T-helper 1 cell treated with Interleukin-12 subunit alpha and Interleukin-12 subunit beta and Interleukin-4 antibody, amounts not matched to agents 30 ng/mL and 1 ng/mL, for 36 hours (primary cell): Measurements from ENCODE around the gene ANP32E. TPM values are rescaled to one million over a fixed set of nuclear protein-coding genes. Genes with fewer than 3 reads are reported as not detected.

ENCODE experiments used
- intact Hi-C: fragments of 100-400 bp; cut with micrococcal nuclease; formaldehyde crosslinking; loops from one replicate; pipeline ENCODE4 v1.15.1; 2024
- total RNA-seq: library from RNA; stranded (reverse); gene quantifications from 2 replicates; pipeline ENCODE4 v1.2.3, GENCODE V29; 2022

ANP32E gene
- 160 and 163 TPM in 2 replicates for total RNA-seq

DNA sequence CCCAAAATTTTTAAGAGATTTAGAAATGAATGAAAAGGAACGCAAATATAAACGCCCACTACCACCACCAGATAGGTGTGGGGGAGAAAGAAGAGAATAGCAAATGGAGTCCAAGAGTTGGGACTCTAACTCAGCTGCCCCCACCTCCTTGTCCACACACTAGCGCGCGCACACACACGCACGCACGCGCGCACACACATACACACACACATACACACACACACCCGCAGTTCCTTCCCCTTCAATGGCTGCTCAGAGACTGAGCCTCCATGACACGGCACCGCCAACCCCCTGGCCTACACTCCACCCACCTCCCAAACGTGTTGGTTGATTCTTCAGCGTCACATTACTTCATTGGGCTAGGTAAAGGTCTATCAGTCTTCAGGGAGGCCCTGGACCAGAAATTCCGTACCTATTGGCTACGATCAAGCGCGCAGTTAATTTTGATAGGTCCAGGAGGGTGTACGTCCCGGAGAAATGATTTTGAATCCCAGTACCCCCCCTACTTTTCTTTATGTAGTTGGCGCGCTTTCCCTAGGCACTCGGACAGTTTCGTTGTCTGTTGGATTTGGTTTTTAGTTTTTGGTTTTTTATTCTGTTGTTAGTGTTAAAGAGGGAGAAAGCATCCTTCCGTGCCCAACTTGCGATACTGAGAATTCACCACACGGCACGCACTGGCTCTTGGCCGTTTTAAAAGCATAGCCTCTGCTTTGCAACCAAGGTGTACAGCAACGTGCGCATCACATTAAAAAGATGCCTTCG, at the start of gene ANP32E:
Gene ANP32E (minus strand): TSS at position 261 of the 762 bp plus-strand sequence. CDS start 326 bp downstream, outside the sequence.
- intact Hi-C loops: loop anchor here (1.0 to 10.0 kb wide), 12 partner anchors 20 to 929 kb away; partner anchors contain the start of genes APH1A, ARNT, ENSA and LYSMD1

DNA sequence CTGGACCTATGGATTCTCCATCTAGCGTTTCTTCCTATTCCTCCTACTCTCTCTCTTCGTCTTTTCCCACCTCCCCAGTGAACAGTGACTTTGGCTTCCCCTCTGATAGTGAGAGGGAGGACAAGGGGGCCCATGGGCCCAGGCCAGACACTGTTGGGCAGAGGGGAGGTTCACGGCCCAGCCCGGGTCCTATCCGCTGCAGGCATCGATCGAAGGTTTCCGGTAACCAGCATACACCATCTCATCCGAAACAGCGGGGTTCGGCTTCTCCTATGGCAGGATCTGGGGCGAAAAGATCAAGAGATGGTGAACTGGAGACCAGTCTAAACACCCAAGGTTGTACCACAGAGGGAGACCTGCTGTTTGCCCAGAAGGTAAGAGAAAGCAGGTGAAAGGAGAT, 47.3 kb upstream of the ANP32E start:
- intact Hi-C loops: no loop called here

DNA sequence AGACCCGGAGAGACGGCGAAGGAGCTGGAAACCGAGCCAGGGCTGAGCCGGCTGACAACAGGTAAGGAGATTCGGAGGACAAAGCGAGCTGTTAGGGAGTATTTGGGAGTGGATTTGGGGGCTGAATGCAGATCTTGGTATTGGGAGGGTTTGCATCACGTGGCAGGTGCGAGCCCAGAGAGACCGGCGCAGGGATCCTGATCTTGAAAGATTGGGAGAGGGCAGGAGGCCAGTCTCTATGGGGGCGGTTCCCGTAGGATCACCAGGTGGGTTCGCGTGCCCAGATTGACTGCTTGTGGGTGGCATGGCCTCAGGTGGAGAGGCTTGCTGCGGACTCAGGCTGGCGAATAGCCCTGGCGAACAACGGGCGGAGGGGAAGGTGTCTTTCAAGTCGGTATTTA, 46.6 kb upstream of the ANP32E start:
- intact Hi-C loops: loop anchor here (1.0 kb wide), 2 partner anchors 11 to 13 kb away; partner anchors contain the start of genes APH1A and MRPS21

DNA sequence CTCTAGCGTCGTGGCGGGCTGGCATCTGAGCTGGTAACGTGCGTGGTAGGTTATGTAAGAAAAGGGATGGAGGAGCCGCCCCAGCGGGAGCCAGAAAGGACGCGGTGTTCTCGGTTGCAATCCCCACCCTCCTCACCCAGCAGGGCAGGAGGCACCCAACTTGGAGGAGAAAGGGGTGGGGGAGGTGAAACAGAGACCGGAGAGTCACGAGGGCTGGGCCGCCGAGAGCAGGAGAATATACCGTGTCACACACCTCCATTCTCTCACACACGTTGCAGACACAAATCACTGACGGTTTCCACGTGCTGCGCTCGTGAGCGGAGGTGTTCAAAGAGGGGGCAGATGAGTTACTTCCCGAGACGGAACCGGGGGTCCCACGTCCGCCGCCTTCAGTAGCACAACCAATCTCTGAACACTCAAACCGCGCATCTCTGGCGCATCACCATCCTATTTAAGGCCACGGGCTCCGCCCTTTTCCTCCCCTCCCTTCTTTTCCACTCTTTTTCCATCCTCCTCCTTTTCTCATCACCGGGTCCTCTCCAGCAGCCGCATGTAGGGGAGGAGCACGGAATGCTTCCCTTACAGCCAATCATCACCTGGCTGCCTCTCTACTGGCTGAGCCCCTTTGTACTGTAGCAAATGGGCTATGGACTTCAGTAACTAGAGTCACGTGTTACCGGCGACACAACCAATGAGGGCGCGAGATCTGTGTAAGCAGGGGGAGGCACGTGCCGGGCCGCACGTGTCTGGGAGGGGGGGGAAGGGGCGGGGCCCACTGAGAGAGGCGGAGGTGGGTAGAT, 46.0 kb upstream of the ANP32E start, which contains the start of gene CIART:
Gene CIART (plus strand): TSS at position 797 of the 800 bp plus-strand sequence. CDS start 714 bp downstream, outside the sequence.
- intact Hi-C loops: loop anchor here (1.0 kb wide), 4 partner anchors 11 to 46 kb away; partner anchors contain the start of genes ANP32E, APH1A and MRPS21

DNA sequence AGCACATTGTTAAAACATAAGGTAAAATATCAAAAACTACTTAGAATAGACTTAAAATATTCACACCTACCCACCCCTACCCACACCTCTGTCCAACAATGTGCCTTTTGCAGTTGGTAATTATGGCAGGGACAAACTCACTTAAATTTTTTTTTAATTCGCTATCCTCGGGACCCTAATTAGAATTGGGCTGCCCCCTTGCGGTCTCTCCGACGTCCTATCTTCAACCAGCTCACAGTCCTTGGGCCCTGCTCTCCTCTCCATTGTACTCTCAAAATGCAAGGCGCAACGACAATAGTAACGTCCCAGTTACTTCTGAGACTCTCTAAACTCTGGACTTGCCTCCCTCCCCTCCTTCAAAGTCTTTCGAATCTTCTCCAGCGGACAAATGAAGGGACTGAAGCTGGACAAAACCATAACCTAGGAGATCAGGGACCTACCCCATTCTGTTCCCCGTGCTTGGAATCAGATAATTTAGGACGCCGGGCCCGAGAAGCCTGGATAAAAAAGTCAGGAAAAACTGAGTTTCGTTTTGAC, 45.4 kb upstream of the ANP32E start:
- intact Hi-C loops: loop anchor here (1.0 kb wide), 2 partner anchors 25 to 45 kb away; partner anchors contain the start of gene ANP32E

DNA sequence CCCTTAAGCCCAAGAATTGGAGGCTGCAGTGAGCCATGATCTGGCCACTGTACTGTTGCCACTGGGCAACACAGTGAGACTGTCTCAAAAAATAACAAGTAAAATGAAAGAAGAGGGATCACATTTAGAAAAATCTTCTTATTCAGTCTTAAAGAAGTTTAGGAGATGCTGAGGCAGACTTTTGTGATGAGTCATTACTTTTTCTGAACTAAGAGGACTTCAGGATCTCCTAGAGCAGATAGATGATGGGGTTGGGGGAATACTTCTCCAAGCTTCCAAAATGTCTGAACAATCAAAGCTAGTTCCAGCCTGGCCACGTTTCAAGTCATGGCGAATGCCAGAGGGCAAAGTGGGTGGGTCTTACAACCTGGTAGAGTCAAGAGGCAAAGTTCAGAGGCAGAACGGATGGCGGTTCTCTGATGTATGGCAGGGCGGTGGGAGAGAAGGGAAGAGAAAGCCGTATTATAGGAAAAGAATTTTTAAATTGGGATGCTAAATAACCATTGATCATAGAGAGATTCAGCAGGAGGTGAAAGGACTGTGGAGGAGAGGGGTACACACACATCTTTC, 44.3 kb upstream of the ANP32E start:
- intact Hi-C loops: no loop called here

DNA sequence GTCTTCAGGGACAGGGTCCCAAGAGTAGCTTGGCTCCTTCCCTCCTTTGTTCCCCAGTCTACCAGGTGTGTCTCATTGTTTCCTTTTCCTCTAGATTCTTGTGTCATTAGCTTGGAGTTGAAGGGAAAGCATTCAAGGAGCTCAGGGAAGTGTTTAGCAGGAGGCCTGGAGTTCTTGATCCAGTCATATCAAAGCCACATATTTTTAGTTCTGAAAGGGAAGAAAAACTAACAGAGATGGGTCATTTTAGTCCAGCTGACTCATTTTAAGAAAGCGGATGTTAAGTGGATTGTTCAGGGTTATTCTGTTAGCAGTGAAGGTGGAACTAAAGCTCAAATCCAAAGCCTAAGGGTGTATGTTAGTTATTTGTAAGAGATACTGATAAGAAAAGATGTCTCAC, 37.4 kb upstream of the ANP32E start:
- intact Hi-C loops: no loop called here

DNA sequence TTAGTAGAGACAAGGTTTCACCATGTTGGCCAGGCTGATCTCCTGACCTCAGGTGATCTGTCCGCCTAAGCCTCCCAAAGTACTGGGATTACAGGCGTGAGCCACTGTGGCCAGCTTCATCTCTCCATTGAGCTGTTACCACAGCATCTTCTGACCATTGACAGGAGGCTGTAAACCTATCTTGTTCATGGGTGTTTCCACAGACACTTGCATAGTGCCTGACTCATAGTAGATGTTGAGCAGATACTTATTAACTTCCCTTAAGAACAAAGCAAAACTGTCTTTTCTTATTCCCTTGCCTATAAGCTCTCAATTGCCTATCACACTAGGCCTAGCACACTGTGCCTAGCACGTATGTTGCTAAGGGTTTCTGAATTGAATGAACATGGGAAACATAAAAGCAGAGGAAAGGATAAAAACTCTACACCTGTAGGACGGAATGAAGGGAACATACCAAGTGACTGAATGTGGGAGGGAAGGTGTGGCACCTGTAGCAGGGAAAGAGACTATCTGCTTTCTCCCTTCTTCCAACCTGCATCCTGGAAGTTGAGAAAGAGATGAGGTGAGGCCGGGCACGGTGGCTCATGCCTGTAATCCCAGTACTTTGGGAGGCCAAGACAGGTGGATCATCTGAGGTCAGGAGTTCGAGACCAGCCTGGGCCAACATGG, 35.5 kb upstream of the ANP32E start:
- intact Hi-C loops: no loop called here

DNA sequence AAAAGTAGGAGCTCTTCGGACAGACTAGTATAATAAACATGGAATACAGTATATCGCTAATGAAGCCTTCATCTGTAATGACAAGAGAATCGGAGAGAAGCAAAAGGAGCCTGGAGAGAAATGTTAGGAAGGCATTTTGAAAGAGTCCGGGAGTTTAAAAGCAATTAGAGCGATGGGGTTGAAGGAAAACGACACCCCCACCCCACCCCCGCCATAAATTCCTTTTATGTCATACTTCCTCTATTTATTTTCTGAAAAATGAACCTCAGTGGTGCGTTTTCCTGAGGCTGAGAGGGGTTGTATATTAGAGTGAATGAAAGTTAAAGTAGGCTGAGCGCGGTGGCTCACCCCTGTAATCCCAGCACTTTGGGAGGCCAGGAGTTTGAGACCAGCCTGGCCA, 33.5 kb upstream of the ANP32E start:
- intact Hi-C loops: loop anchor here (1.0 to 2.0 kb wide), 13 partner anchors 13 to 1129 kb away; partner anchors contain the start of genes ANP32E, BOLA1, CIART and ENSA

DNA sequence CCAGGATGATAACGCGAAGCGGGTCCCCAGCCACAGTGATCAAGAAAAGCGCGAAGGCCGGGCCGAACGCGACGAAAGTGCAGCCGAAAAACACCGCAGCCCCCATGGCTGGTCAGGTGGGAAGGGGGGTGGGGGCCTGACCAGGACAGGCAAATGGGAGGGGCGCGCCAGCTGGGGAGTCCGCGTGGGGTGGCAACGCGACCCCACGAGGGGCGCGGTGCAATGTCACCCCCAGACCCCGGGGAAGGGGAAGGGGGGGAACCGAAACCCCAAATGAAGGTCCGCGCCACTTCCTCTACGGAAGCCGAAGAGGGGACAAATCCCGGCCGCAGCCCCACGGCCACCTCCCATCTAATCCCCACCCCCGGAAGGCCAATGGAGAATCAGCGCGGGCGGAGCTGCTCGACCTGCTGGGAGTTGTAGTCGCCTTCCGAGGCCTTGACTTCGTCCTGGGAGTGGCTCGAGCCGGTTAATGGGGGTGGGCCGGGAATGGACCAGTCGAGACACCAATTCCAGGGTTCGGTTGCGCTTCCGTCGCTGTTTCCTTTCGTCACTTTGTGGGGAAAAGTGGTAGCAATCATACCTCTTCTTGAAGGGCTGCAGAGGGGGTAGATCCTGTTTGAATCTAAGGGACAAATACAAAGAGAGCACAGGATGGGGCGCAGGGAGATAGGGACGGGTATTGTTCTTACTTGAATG, 32.9 kb upstream of the ANP32E start, which contains the start of gene APH1A:
Gene APH1A (minus strand): TSS at position 312 of the 699 bp plus-strand sequence. CDS start 206 bp downstream, at position 106.
- intact Hi-C loops: loop anchor here (1.0 to 2.0 kb wide), 14 partner anchors 13 to 1130 kb away; partner anchors contain the start of genes ANP32E, BOLA1, CIART and ENSA

DNA sequence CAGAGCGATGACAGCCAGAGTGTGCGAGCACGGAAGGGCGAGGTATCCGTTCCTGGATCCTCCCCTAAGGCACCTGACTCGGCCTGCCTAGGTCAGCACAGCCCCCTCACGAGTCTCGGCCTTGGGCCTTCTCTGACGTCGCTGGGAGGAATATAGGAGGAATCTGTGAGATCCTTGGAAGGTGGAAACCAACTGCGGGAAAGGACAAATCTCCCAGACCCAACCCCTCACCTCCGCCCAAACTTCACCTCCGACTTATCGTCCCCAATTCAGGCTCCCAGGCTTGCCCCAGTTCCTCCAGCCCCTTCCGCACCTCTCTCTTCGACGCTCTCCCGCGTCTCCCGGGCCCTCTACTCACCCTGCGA, 32.4 kb upstream of the ANP32E start:
- intact Hi-C loops: loop anchor here (1.0 to 2.0 kb wide), 3 partner anchors 219 to 1130 kb away; partner anchors contain the start of genes LYSMD1, PSMB4 and TARS2

DNA sequence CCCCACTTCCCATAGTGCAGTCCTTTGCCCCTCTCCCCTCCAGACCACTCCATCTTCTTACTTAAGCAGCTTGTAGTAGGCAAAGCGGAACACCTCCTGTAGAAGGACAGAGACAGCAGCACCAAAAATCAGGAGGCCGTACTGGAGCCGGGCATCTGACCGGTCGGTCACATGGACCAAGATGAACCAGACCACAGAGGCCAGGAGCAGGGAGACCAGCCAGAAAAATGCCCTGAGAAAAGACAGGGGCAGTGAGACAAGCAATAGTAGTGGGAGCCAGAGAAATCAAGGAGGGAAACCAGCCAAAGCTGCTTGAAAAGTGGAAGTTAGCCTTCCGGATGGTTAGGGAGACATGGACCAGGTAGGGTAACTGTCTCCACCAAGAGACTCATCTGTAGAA, 32.0 kb upstream of the ANP32E start:
- intact Hi-C loops: loop anchor here (1.0 to 2.0 kb wide), 3 partner anchors 219 to 1131 kb away; partner anchors contain the start of genes LYSMD1, PSMB4 and TARS2

DNA sequence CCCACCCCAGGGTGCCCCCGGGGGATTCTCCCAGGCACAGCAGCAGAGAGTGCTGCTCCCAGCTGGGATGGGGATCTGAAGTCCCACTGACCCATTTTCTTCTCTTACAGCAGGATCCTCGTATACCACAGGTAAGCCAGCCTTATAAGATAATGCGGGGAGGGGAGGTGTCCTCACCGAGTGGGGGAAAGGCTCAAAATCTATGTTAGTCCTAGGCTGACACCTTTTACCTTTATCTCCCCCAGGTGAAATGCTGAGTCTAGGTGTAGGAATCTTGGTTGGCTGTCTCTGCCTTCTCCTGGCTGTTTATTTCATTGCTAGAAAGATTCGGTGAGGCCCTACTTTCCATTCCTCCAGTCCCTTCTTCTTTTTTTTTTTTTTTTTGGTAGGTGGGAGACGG, 27.6 kb upstream of the ANP32E start:
- intact Hi-C loops: no loop called here

DNA sequence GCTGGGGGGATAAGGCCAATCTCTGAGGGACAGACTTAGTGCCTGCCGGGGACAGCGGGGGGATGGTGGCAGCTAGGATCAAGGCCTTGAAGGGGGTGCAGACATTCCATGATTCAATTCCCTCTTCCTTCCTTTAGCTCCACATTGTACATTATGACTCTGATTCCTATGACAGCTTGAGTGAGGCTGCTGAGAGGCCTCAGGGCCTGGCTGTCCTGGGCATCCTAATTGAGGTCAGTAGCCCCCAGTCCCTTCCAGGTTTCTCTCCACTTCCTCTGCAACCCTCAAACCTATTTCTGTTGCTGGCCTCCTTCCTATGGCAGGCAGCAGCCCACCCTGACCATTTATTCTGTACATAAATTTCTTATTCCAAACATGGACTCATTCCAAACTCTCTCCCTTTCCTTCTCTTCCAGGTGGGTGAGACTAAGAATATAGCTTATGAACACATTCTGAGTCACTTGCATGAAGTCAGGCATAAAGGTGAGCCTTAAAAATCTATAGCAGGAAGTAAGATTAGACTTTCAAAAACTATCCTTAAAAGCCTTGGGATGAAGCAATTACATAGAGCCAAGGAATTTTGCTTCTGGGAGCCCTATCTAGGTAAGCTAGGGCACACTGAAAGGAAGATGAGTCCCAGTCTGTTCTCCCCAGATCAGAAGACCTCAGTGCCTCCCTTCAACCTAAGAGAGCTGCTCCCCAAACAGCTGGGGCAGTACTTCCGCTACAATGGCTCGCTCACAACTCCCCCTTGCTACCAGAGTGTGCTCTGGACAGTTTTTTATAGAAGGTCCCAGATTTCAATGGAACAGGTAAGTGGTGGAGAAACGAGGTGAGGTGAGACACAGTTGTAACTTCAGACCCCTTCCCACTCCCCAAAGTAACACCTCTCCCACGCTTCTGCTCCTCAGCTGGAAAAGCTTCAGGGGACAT, 26.7 kb upstream of the ANP32E start:
- intact Hi-C loops: no loop called here

DNA sequence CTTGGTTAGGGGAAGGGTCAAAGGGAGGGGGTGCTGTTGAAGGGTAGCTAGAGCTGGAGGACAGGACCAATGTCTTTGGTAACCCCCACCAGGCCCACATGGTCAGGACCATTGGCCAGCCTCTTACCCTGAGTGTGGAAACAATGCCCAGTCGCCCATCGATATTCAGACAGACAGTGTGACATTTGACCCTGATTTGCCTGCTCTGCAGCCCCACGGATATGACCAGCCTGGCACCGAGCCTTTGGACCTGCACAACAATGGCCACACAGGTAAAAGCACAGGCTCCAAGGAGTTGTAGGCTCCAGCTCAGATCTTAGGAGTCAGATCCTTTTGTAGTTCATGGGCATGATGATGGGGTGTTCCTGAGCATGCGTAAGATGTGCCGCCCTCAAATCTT, 25.5 kb upstream of the ANP32E start:
- intact Hi-C loops: no loop called here

DNA sequence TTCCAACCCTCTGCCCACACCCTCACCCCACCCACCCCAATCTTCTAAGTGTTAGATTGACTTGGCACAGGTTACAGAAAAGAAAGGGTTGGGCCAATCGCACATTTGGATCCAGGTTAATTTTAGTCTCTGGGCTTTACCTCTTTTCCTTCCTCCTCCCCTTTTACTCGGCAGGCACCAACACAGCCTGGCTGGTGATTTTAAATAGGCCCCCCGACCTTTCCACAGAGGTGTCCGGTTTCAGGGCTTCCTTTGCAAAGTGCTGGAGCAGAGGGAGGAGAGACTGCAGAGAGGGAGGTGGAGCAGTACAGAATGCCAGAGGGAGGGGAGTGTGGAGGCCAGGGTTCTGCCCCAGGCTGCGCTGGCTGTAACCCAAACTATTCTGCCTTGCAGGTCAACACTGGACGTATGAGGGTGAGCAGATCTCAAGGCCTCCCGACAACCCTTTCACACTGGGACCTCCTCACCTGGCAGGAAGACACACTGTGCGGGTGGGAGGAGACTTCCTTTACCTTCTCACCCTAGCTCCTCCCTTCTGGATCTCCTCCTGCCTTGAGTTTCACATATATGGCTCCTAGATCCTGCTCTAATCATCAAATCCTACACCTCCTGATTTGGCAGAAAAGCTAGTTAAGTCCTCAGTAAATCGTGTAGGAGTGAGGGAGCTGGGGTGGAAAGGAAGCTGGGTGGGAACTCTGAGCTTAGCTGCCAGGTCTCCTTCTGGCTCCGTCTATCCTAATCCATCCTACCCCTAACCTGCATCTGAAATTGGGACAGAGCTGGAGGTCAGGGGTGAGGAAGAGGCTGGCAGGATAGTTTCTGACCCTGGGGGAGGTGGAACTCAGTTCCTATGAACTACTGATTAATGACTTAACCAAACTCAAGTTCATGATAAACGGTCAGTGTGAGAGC, 24.1 kb upstream of the ANP32E start:
- intact Hi-C loops: loop anchor here (5.0 kb wide), 3 partner anchors 287 to 737 kb away; partner anchors contain the start of gene ADAMTSL4

DNA sequence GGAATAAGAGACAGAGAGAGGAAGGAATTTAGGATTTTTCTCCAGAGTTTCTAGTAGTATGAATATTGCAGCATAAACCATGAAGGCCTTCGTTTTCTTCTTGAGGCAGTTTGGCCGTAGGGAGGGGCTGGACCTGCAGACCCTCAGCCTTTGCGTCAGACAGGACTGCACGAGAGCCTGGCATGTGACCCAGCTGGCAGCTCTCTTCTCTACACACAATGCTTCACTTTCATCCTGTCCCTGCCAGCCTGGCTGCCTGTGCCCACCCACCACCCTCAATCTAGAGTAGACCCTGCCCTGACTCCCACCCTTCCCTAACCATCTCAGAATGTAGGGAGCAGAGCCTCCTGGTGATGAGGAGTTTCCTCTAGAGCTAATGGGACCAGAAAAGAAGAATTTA, 23.3 kb upstream of the ANP32E start:
- intact Hi-C loops: loop anchor here (5.0 kb wide), 3 partner anchors 288 to 738 kb away; partner anchors contain the start of gene ADAMTSL4
